Liver (tissue), 3 donors: ENCODE results near the gene ARMH1.

Source experiments
- CTCF ChIP-seq: fragments of 150-350 bp; IDR thresholded peaks from 2 replicates; pipeline ENCODE4 v1.5.1; 2017; ENCODE audit warnings: improper control_type of control experiment, low read depth, low read length; ENCODE audit not compliant: missing input control
- GABPA ChIP-seq, 2 donors: IDR thresholded peaks in 1 of 2; conservative IDR thresholded peaks in 1 of 2; 2 replicates each; pipeline ENCODE4 v1.6.1; 2016; ENCODE audit warnings: antibody characterized with exemption in 2 of 2, mild to moderate bottlenecking in 1 of 2, moderate library complexity in 1 of 2
- JUND ChIP-seq, 2 donors: IDR thresholded peaks; 2 replicates each; pipeline ENCODE4 v1.6.1; 2016; ENCODE audit warnings: antibody characterized with exemption in 2 of 2
- RAD21 ChIP-seq, 2 donors: IDR thresholded peaks; 2 replicates each; pipeline ENCODE4 v1.6.1; 2016; ENCODE audit warnings: antibody characterized with exemption in 2 of 2, mild to moderate bottlenecking in 2 of 2
- REST ChIP-seq: IDR thresholded peaks from 2 replicates; pipeline ENCODE4 v1.6.1; 2016; ENCODE audit warnings: antibody characterized with exemption, mild to moderate bottlenecking
- TAF1 ChIP-seq: conservative IDR thresholded peaks from 2 replicates; pipeline ENCODE4 v1.6.1; 2016; ENCODE audit warnings: antibody characterized with exemption, mild to moderate bottlenecking
- ZBTB33 ChIP-seq: IDR thresholded peaks from 2 replicates; pipeline ENCODE4 v1.6.1; 2016; ENCODE audit warnings: antibody characterized with exemption
- donor health status: healthy.
- donor health status: healthy.

GRCh38 chr1:44678626-44679025 is 4.1 kb downstream of the ARMH1 start:
- TF ChIP-seq JUND (IDR thresholded peaks at IDR 0.05) (no peak), TAF1 (no peak), CTCF (no peak), GABPA (IDR thresholded peaks at IDR 0.05 in 1 of 2, conservative IDR thresholded peaks at IDR 0.05 in 1 of 2) (no peak), ZBTB33 (no peak), RAD21 (IDR thresholded peaks at IDR 0.05) (peak in 1 of 2 donors; percentile 5), REST (no peak)
